ENCODE measurements around the gene CD101. TPM values are rescaled to one million over a fixed set of nuclear protein-coding genes. Genes with fewer than 3 reads are reported as not detected.

CD101 gene
- total RNA-seq, 1 experiment from 2014 or later, result 0.86 TPM

- no peaks in the 10 kb centered on the region for H3K36me3 ChIP-seq (ENCODE audit: control insufficient read depth, insufficient read depth, low read length)
- no peaks in the 10 kb centered on the region for H3K9me3 ChIP-seq
- TSS peak; percentile 76 for BruUV-seq (replicated peaks)
- POLR2A ChIA-PET, result interaction anchor here (0.5 to 1.8 kb wide), 4 partner anchors 72 to 217 kb away, joined by 3 to 7 read pairs (median 4); no protein-coding TSS in a partner anchor
- no peak overlapping the region for H3K4me3 Mint-ChIP-seq (ENCODE audit: unreplicated experiment)
- CTCF ChIA-PET, result interaction anchor here (0.7 to 1.8 kb wide), 5 partner anchors 62 to 485 kb away, joined by 3 to 7 read pairs (median 5); no protein-coding TSS in a partner anchor
- H3K9me3 Mint-ChIP-seq (ENCODE audit: unreplicated experiment), result no peaks in the 10 kb centered on the region
- peaks cover 7% of the 10 kb centered on the region for H3K36me3 Mint-ChIP-seq (ENCODE audit: insufficient read depth, unreplicated experiment)
- H3K4me3 ChIP-seq (ENCODE audit: low read depth, low read length), result peak overlapping the region; percentile 52
- intact Hi-C loops (cut with micrococcal nuclease; ENCODE audit: unreplicated experiment), result loop anchor here (10.0 kb wide), 2 partner anchors 145 to 205 kb away; no protein-coding TSS in a partner anchor
- H3K27me3 Mint-ChIP-seq (ENCODE audit: insufficient read depth, unreplicated experiment), result no peaks in the 10 kb centered on the region
- H3K27me3 ChIP-seq (replicated peaks; ENCODE audit: control insufficient read depth, insufficient read depth, low read length), result no peaks in the 10 kb centered on the region
- no peaks in the 10 kb centered on the region; the same call in 1 of the 2 replicates for H3K4me1 ChIP-seq
- H3K4me1 Mint-ChIP-seq (ENCODE audit: low read depth, unreplicated experiment), result no peaks in the 10 kb centered on the region
- TF ChIP-seq CTCF (IDR thresholded peaks at IDR 0.05; ENCODE audit: insufficient read depth in 1 of 2, low read depth in 1 of 2, low read length in 1 of 2, severe bottlenecking in 1 of 2, unreplicated experiment in 1 of 2), result no peak
- H3K27ac Mint-ChIP-seq (ENCODE audit: unreplicated experiment), result no peak overlapping the region
- DNase-seq, result peak; percentile 50 to 55
These were observed 57.7 kb downstream of the CD101 start for GRCh38 chr1:117059334-117059677.

- H3K36me3 ChIP-seq (ENCODE audit: control insufficient read depth, insufficient read depth, low read length), result no peaks in the 10 kb centered on the region
- H3K4me1 Mint-ChIP-seq (ENCODE audit: low read depth, unreplicated experiment), result no peaks in the 10 kb centered on the region
- H3K4me3 ChIP-seq (ENCODE audit: low read depth, low read length), result peak within 1 kb of the TSS; percentile 64
- BruUV-seq (replicated peaks), result no TSS peak
- no peak within 1 kb of the TSS for H3K4me3 Mint-ChIP-seq (ENCODE audit: unreplicated experiment)
- DNase-seq, result peak; percentile 95 to 97
- intact Hi-C loops (cut with micrococcal nuclease; ENCODE audit: unreplicated experiment), result loop anchor here (1.0 to 10.0 kb wide), 4 partner anchors 61 to 205 kb away; partner anchors contain the start of gene TRIM45
- H3K4me1 ChIP-seq, result no peaks in the 10 kb centered on the region; the same call in 1 of the 2 replicates
- H3K27me3 Mint-ChIP-seq (ENCODE audit: insufficient read depth, unreplicated experiment), result no peaks in the 10 kb centered on the region
- peaks cover 8% of the 10 kb centered on the region for H3K36me3 Mint-ChIP-seq (ENCODE audit: insufficient read depth, unreplicated experiment)
- POLR2A ChIA-PET, result interaction anchor here (0.8 to 1.8 kb wide), 4 partner anchors 12 to 217 kb away, joined by 3 to 7 read pairs (median 4); no protein-coding TSS in a partner anchor
- H3K9me3 ChIP-seq, result no peaks in the 10 kb centered on the region
- no peak within 1 kb of the TSS for H3K27ac Mint-ChIP-seq (ENCODE audit: unreplicated experiment)
- TF ChIP-seq CTCF (IDR thresholded peaks at IDR 0.05; ENCODE audit: insufficient read depth in 1 of 2, low read depth in 1 of 2, low read length in 1 of 2, severe bottlenecking in 1 of 2, unreplicated experiment in 1 of 2), result peak in 1 of 2 experiments; percentile 5
- CTCF ChIA-PET, result interaction anchor here (0.7 to 1.8 kb wide), 11 partner anchors 21 to 485 kb away, joined by 3 to 7 read pairs (median 4); no protein-coding TSS in a partner anchor
- no peaks in the 10 kb centered on the region for H3K27me3 ChIP-seq (replicated peaks; ENCODE audit: control insufficient read depth, insufficient read depth, low read length)
- H3K9me3 Mint-ChIP-seq (ENCODE audit: unreplicated experiment), result no peaks in the 10 kb centered on the region
These were observed 58.3 kb downstream of the CD101 start, which contains the start of gene TTF2 for GRCh38 chr1:117059678-117060440. TSS of gene TTF2 (plus strand) at chr1:117060326. CDS start at chr1:117060347, 21 bp downstream.
